Activated CD8-positive, alpha-beta T cell treated with anti-CD3 and anti-CD28 coated beads for 36 hours (primary cell): Measurements from ENCODE around the gene CYBRD1. TPM values are rescaled to one million over a fixed set of nuclear protein-coding genes. Genes with fewer than 3 reads are reported as not detected.
"Not testable (repeated sequence)": the region's sequence is repeated elsewhere in the genome, so short reads cannot be mapped to it uniquely, and the experiment has no call there.

Experiments used
- ATAC-seq: fragments of 200-7000 bp; cut with Tn5 transposase; one replicate; pipeline ENCODE4 v1.10.0; 2021; ENCODE audit warnings: mild to moderate bottlenecking, moderate library complexity
- CTCF ChIA-PET: fragments of 350-600 bp; sonication (Branson Sonifier 250); formaldehyde crosslinking; loops from one replicate; lab custom pipeline; 2021; ENCODE audit warnings: antibody characterized with exemption; lab: Charles Lee
- POLR2A ChIA-PET: fragments of 350-600 bp; sonication (Branson Sonifier 250); formaldehyde crosslinking; loops from one replicate; lab custom pipeline; 2021; ENCODE audit warnings: antibody characterized with exemption; lab: Charles Lee
- DNase-seq: peaks from one replicate; pipeline ENCODE4 v3.0.0-alpha.2; 2020
- H3K27ac Mint-ChIP-seq: one replicate; pipeline ENCODE4 v1.8.0; 2021; ENCODE audit warnings: mild to moderate bottlenecking, mixed read lengths
- H3K27me3 Mint-ChIP-seq: one replicate; pipeline ENCODE4 v1.8.0; 2021; ENCODE audit warnings: mixed read lengths
- H3K36me3 Mint-ChIP-seq: one replicate; pipeline ENCODE4 v1.8.0; 2021; ENCODE audit warnings: low read depth, mixed read lengths
- H3K4me1 Mint-ChIP-seq: one replicate; pipeline ENCODE4 v1.8.0; 2021; ENCODE audit warnings: low read depth, mixed read lengths
- H3K4me3 Mint-ChIP-seq: one replicate; pipeline ENCODE4 v1.8.0; 2021; ENCODE audit warnings: mild to moderate bottlenecking, moderate library complexity, mixed read lengths
- H3K9me3 Mint-ChIP-seq: one replicate; pipeline ENCODE4 v1.8.0; 2021; ENCODE audit warnings: mixed read lengths
- intact Hi-C: fragments of 100-400 bp; cut with micrococcal nuclease; formaldehyde crosslinking; loops from one replicate; pipeline ENCODE4 v1.10.0; 2022
- total RNA-seq, 2 experiments: library from RNA; stranded (reverse); gene quantifications; one replicate each; pipeline ENCODE4 v1.2.3, GENCODE V29; 2021
- TF ChIP-seq, protein P1 (sequence below): fragments of 200-600 bp; IDR thresholded peaks from one replicate; pipeline ENCODE4 v1.8.0; 2022; ENCODE audit warnings: antibody characterized with exemption, mild to moderate bottlenecking

Gene CYBRD1
- total RNA-seq, 2 experiments from 2014 or later, result 0.79 to 1.2 TPM

DNA sequence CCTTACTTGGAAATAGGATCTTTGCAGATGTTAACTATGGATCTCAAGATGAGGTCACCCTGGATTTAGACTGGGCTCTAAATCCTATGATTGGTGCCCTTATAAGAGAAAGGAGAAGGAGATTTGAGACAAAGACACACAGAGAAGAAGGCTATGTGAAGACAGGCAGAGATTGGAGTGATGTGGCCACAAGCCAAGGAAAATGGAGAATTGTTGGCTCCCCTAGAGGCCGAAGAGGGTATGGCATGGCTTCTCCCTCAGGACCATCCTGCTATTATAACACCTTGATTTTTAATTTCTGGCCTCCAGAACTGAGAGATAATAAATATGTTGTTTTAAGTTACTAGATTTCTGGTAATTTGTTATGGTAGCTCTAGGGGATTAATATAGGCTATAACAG, 7.6 kb downstream of the CYBRD1 start:
- Mint-ChIP-seq H3K27ac (no peak overlapping the region), H3K36me3 (no peaks in the 10 kb centered on the region), H3K9me3 (peaks cover 4% of the 10 kb centered on the region), H3K4me1 (no peaks in the 10 kb centered on the region), H3K27me3 (peaks cover 14% of the 10 kb centered on the region), H3K4me3 (no peak overlapping the region)
- CTCF ChIA-PET, result interaction anchor here (0.6 to 1.6 kb wide), 5 partner anchors 9 to 307 kb away, joined by 3 to 7 read pairs (median 4); no protein-coding TSS in a partner anchor
- ATAC-seq, result no peak
- intact Hi-C loops, result no loop called here
- DNase-seq, result peak; percentile 38
- TF ChIP-seq, protein P1, sequence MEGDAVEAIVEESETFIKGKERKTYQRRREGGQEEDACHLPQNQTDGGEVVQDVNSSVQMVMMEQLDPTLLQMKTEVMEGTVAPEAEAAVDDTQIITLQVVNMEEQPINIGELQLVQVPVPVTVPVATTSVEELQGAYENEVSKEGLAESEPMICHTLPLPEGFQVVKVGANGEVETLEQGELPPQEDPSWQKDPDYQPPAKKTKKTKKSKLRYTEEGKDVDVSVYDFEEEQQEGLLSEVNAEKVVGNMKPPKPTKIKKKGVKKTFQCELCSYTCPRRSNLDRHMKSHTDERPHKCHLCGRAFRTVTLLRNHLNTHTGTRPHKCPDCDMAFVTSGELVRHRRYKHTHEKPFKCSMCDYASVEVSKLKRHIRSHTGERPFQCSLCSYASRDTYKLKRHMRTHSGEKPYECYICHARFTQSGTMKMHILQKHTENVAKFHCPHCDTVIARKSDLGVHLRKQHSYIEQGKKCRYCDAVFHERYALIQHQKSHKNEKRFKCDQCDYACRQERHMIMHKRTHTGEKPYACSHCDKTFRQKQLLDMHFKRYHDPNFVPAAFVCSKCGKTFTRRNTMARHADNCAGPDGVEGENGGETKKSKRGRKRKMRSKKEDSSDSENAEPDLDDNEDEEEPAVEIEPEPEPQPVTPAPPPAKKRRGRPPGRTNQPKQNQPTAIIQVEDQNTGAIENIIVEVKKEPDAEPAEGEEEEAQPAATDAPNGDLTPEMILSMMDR, result peak; percentile 67
- POLR2A ChIA-PET, result interaction anchor here (0.6 kb wide), 1 partner anchor 21 kb away, joined by 5 read pairs; no protein-coding TSS in a partner anchor

DNA sequence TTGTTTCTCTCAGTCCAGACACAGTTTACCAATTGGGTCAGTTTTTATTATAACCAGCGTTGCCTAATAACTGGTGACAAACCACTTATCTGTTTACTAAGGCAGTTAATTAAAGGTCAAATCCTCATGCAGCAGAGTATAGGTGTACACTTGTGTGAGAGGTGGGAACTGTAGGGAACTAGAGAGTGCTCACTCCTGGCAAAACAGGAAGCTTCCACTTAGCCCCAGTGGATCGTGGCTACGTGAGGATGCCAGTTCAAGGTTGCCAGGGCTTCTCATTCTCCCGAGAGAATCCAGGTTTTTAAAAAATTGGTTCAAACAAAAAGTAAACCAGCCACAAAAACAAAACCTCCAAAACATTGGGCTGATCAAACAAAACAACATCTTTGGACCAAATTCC, 8.1 kb downstream of the CYBRD1 start:
- H3K4me1 Mint-ChIP-seq, result no peaks in the 10 kb centered on the region
- POLR2A ChIA-PET, result interaction anchor here (0.6 kb wide), 1 partner anchor 21 kb away, joined by 5 read pairs; no protein-coding TSS in a partner anchor
- H3K9me3 Mint-ChIP-seq, result peaks cover 4% of the 10 kb centered on the region
- H3K36me3 Mint-ChIP-seq, result no peaks in the 10 kb centered on the region
- H3K4me3 Mint-ChIP-seq, result no peak overlapping the region
- TF ChIP-seq, protein P1, result no peak
- H3K27ac Mint-ChIP-seq, result no peak overlapping the region
- ATAC-seq (no peak), DNase-seq (no peak)
- peaks cover 10% of the 10 kb centered on the region for H3K27me3 Mint-ChIP-seq
- intact Hi-C loops, result no loop called here
- CTCF ChIA-PET, result interaction anchor here (0.6 to 2.6 kb wide), 9 partner anchors 9 to 307 kb away, joined by 3 to 10 read pairs (median 4); no protein-coding TSS in a partner anchor

DNA sequence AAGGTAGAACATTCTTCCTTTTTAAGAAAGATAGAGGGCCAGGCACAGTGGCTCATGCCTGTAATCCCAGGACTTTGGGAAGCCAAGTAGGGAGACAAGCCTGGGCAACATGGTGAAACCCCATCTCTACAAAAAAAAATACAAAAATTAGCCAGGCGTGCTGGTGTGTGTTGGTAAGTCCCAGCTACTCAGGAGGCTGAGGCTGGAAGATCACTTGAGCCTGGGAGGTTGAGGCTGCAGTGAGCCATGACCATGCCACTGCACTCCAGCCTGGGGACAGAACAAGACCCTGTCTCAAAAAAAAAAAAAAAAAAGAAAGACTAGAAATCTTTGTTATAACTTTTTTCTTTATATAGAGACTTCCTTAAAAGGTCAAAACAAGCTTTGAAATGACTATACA, 8.6 kb downstream of the CYBRD1 start:
- intact Hi-C loops, H3K9me3 Mint-ChIP-seq, H3K27me3 Mint-ChIP-seq, H3K27ac Mint-ChIP-seq, POLR2A ChIA-PET, H3K36me3 Mint-ChIP-seq, H3K4me3 Mint-ChIP-seq, DNase-seq, ATAC-seq, H3K4me1 Mint-ChIP-seq: not testable (repeated sequence)
- CTCF ChIA-PET, result interaction anchor here (0.8 to 2.6 kb wide), 7 partner anchors 10 to 61 kb away, joined by 3 to 10 read pairs (median 3); no protein-coding TSS in a partner anchor

DNA sequence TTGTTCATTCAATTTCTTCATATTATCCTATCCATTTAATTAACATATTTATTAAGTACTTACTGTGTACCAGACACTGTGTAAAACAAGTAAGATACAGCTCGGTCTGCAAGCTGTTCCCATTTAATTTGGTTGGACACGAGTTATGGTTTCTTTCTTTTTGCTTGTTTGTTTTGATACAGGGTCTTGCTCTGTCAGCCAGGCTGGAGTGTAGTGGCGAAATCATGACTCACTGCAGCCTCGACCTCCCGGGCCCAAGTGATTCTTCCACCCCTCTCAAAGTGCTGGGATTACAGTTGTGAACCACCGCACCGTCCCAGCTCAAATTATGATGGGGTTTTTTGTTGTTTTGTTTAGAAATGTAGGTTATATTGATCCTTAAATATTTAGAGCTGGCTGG, 9.0 kb downstream of the CYBRD1 start:
- DNase-seq (no peak), ATAC-seq (no peak)
- Mint-ChIP-seq H3K27ac (no peak overlapping the region), H3K9me3 (peaks cover 4% of the 10 kb centered on the region), H3K36me3 (no peaks in the 10 kb centered on the region), H3K4me1 (no peaks in the 10 kb centered on the region), H3K27me3 (peaks cover 9% of the 10 kb centered on the region), H3K4me3 (no peak overlapping the region)
- CTCF ChIA-PET, result interaction anchor here (1.2 to 2.6 kb wide), 5 partner anchors 11 to 61 kb away, joined by 3 to 10 read pairs (median 3); no protein-coding TSS in a partner anchor
- intact Hi-C loops, result no loop called here
- TF ChIP-seq, protein P1, result no peak
- POLR2A ChIA-PET, result no interaction called here

DNA sequence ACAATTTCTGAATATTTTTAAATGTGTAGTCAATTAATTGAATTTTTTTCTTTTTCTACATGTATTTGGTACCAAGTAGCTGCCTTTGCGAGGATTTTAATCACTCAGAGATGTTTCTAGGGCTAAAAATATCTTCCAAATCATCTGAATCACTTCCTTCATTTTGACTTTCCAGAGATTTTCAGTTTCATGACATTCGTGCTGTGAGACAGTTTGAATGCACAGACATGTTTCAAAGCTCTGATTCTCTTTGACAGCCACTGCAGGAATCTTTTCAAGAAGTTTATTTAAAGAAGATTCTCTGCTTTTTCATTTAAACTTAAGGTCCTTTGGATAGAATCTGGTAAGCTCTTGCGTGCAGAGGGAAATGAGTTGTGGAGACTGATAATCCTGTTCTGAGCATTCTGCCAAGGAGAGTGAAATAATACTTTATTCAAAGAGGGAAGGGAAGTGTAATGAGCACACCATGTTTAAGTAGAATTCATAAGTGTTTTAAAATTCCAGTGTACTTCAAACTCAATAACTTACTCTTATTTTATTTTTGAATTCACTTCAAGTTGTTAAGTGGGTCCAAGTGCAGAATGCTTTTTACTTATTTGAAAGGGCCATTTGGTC, 9.7 kb downstream of the CYBRD1 start:
- DNase-seq (no peak), ATAC-seq (no peak)
- peaks cover 9% of the 10 kb centered on the region for H3K27me3 Mint-ChIP-seq
- peaks cover 4% of the 10 kb centered on the region for H3K9me3 Mint-ChIP-seq
- H3K27ac Mint-ChIP-seq, result no peak overlapping the region
- POLR2A ChIA-PET, result no interaction called here
- no peak overlapping the region for H3K4me3 Mint-ChIP-seq
- CTCF ChIA-PET, result interaction anchor here (1.3 to 2.6 kb wide), 4 partner anchors 11 to 25 kb away, joined by 3 to 10 read pairs (median 4); no protein-coding TSS in a partner anchor
- H3K4me1 Mint-ChIP-seq, result no peaks in the 10 kb centered on the region
- intact Hi-C loops, result no loop called here
- H3K36me3 Mint-ChIP-seq, result no peaks in the 10 kb centered on the region
- TF ChIP-seq, protein P1, result no peak
